ENCODE data around the gene CEP112. TPM values are rescaled to one million over a fixed set of nuclear protein-coding genes. Genes with fewer than 3 reads are reported as not detected.

Gene CEP112
- total and polyA plus RNA-seq, 4 donors: 5.9 to 32.9 (median 18.8) TPM

- Histone ChIP-seq H3K4me1 (ENCODE audit: control insufficient read depth in 5 of 5, insufficient read depth in 5 of 5, low read length in 5 of 5) (peaks cover 0 to 2% (median 0%) of the 10 kb centered on the region in 5 donors), H3K9ac (ENCODE audit: insufficient read depth in 1 of 2, low read length in 2 of 2) (no peak overlapping the region), H3K27me3 (ENCODE audit: control insufficient read depth in 3 of 3, insufficient read depth in 3 of 3, low read length in 2 of 3) (no peaks in the 10 kb centered on the region), H3K9me3 (ENCODE audit: control insufficient read depth in 4 of 4, insufficient read depth in 3 of 4, low read length in 3 of 4) (no peaks in the 10 kb centered on the region), H3K27ac (ENCODE audit: low read depth in 1 of 2, low read length in 1 of 2) (no peak overlapping the region), H3K4me3 (no peak overlapping the region), H3K36me3 (ENCODE audit: control insufficient read depth in 4 of 4, insufficient read depth in 4 of 4, low read length in 4 of 4) (no peaks in the 10 kb centered on the region)
- ATAC-seq (ENCODE audit: insufficient read depth, low FRiP score): no peak
- WGBS, 2 donors: 73 to 78% methylated on average over 1 of the region's 1 CpG
- no peak for DNase-seq
- no peak for TF ChIP-seq CTCF (IDR thresholded peaks at IDR 0.05; ENCODE audit: control extremely low read depth, extremely low read depth)
Observed at GRCh38 chr17:65600518-65600917, 591.4 kb downstream of the CEP112 start.

DNA sequence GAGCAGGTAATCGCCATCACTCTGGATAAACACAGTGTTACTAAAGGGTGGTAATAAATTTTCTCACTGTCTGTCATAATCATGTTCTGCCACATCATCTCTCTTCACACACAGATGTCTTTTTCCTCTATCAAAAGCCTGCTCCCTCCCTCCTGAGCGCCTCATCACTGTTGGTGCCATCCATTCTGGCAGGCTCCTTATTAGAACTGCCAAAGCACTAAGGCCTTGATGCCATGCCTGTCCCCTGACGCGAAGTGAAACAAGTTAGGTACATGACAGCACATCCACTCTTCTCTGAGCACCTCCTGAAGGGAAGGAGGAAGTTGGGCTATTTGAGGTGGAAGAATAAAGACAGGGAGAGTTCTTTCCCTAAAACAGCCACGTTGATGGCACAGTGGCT is 592.3 kb downstream of the CEP112 start:
- DNase-seq (no peak), ATAC-seq (ENCODE audit: insufficient read depth, low FRiP score) (no peak)
- Histone ChIP-seq H3K27ac (ENCODE audit: low read depth in 1 of 2, low read length in 1 of 2) (no peak overlapping the region), H3K4me1 (ENCODE audit: control insufficient read depth in 5 of 5, insufficient read depth in 5 of 5, low read length in 5 of 5) (peaks cover 0 to 10% (median 3%) of the 10 kb centered on the region in 5 donors), H3K4me3 (no peak overlapping the region), H3K9ac (ENCODE audit: insufficient read depth in 1 of 2, low read length in 2 of 2) (no peak overlapping the region), H3K36me3 (ENCODE audit: control insufficient read depth in 4 of 4, insufficient read depth in 4 of 4, low read length in 4 of 4) (no peaks in the 10 kb centered on the region), H3K9me3 (ENCODE audit: control insufficient read depth in 4 of 4, insufficient read depth in 3 of 4, low read length in 3 of 4) (no peaks in the 10 kb centered on the region), H3K27me3 (ENCODE audit: control insufficient read depth in 3 of 3, insufficient read depth in 3 of 3, low read length in 2 of 3) (no peaks in the 10 kb centered on the region)
- no peak for TF ChIP-seq CTCF (IDR thresholded peaks at IDR 0.05; ENCODE audit: control extremely low read depth, extremely low read depth)
- 83 to 86% methylated on average over 5 of the region's 5 CpGs for WGBS, 2 donors

GRCh38 chr17:65598746-65599145 is 593.2 kb downstream of the CEP112 start:
- H3K4me3 ChIP-seq: no peak overlapping the region
- no peak overlapping the region for H3K9ac ChIP-seq (ENCODE audit: insufficient read depth in 1 of 2, low read length in 2 of 2)
- 98 to 100% methylated on average over 1 of the region's 1 CpG for WGBS, 2 donors
- H3K27me3 ChIP-seq (ENCODE audit: control insufficient read depth in 3 of 3, insufficient read depth in 3 of 3, low read length in 2 of 3): no peaks in the 10 kb centered on the region
- no peak for ATAC-seq (ENCODE audit: insufficient read depth, low FRiP score)
- no peak for DNase-seq
- H3K4me1 ChIP-seq (ENCODE audit: control insufficient read depth in 5 of 5, insufficient read depth in 5 of 5, low read length in 5 of 5): peaks cover 0 to 18% (median 11%) of the 10 kb centered on the region in 5 donors
- H3K27ac ChIP-seq (ENCODE audit: low read depth in 1 of 2, low read length in 1 of 2): no peak overlapping the region
- no peaks in the 10 kb centered on the region for H3K36me3 ChIP-seq (ENCODE audit: control insufficient read depth in 4 of 4, insufficient read depth in 4 of 4, low read length in 4 of 4)
- no peaks in the 10 kb centered on the region for H3K9me3 ChIP-seq (ENCODE audit: control insufficient read depth in 4 of 4, insufficient read depth in 3 of 4, low read length in 3 of 4)
- no peak for TF ChIP-seq CTCF (IDR thresholded peaks at IDR 0.05; ENCODE audit: control extremely low read depth, extremely low read depth)

- Histone ChIP-seq H3K4me1 (ENCODE audit: control insufficient read depth in 5 of 5, insufficient read depth in 5 of 5, low read length in 5 of 5) (peaks cover 0 to 25% (median 13%) of the 10 kb centered on the region in 5 donors), H3K36me3 (ENCODE audit: control insufficient read depth in 4 of 4, insufficient read depth in 4 of 4, low read length in 4 of 4) (no peaks in the 10 kb centered on the region), H3K9ac (ENCODE audit: insufficient read depth in 1 of 2, low read length in 2 of 2) (peak overlapping the region in 1 of 2 donors; percentile 91), H3K27ac (ENCODE audit: low read depth in 1 of 2, low read length in 1 of 2) (no peak overlapping the region), H3K4me3 (no peak overlapping the region), H3K27me3 (ENCODE audit: control insufficient read depth in 3 of 3, insufficient read depth in 3 of 3, low read length in 2 of 3) (no peaks in the 10 kb centered on the region), H3K9me3 (ENCODE audit: control insufficient read depth in 4 of 4, insufficient read depth in 3 of 4, low read length in 3 of 4) (no peaks in the 10 kb centered on the region)
- 61 to 75% methylated on average over 4 of the region's 4 CpGs for WGBS, 2 donors
- no peak for TF ChIP-seq CTCF (IDR thresholded peaks at IDR 0.05; ENCODE audit: control extremely low read depth, extremely low read depth)
- DNase-seq (no peak), ATAC-seq (ENCODE audit: insufficient read depth, low FRiP score) (no peak)
Observed at GRCh38 chr17:65595071-65595656, 596.8 kb downstream of the CEP112 start.

All from lung (tissue), 12 donors.